Fibroblast of lung (primary cell): ENCODE measurements around the gene RBM17. TPM values are rescaled to one million over a fixed set of nuclear protein-coding genes. Genes with fewer than 3 reads are reported as not detected.
"Not testable (repeated sequence)": the region's sequence is repeated elsewhere in the genome, so short reads cannot be mapped to it uniquely, and the experiment has no call there.

Experiments
- DNase-seq, 2 donors: peaks; one replicate each; pipeline versions ENCODE4 v3.0.0 to v3.0.0-alpha.2; 2010; ENCODE audit warnings: low read depth in 2 of 2
- H2AFZ ChIP-seq: 2 replicates; pipeline ENCODE4 v1.5.1; 2012; ENCODE audit warnings: low read length, control low read depth, inconsistent platforms
- H3K27ac ChIP-seq: 2 replicates; pipeline ENCODE4 v1.5.1; 2011; ENCODE audit warnings: low read length, control low read depth; ENCODE audit not compliant: insufficient read depth
- H3K27me3 ChIP-seq: 2 replicates; pipeline ENCODE4 v1.5.1; 2011; ENCODE audit warnings: mild to moderate bottlenecking, low read length; ENCODE audit not compliant: control insufficient read depth, insufficient read depth
- H3K36me3 ChIP-seq: 2 replicates; pipeline ENCODE4 v1.5.1; 2011; ENCODE audit warnings: low read length; ENCODE audit not compliant: control insufficient read depth, insufficient read depth
- H3K4me1 ChIP-seq: 2 replicates; pipeline ENCODE4 v1.5.1; 2011; ENCODE audit warnings: low read length; ENCODE audit not compliant: control insufficient read depth, insufficient read depth; ENCODE audit errors: extremely low read depth
- H3K4me2 ChIP-seq: 2 replicates; pipeline ENCODE4 v1.5.1; 2011; ENCODE audit warnings: low read length, control low read depth; ENCODE audit not compliant: insufficient read depth; ENCODE audit errors: extremely low read depth
- H3K4me3 ChIP-seq, 4 experiments: fragments of 200-600 bp in 1 of 4; sonication (generic) in 1 of 4; replicated peaks in 1 of 4; 2 replicates each; pipeline ENCODE4 v1.5.1; 2011 to 2016; ENCODE audit warnings: low read length in 4 of 4, low read depth in 3 of 4, mild to moderate bottlenecking in 3 of 4, control low read depth in 2 of 4, inconsistent platforms in 1 of 4, mixed read lengths in 1 of 4; ENCODE audit not compliant: insufficient read depth in 1 of 4; ENCODE audit errors: control extremely low read depth in 1 of 4
- H3K79me2 ChIP-seq: 2 replicates; pipeline ENCODE4 v1.5.1; 2012; ENCODE audit warnings: mild to moderate bottlenecking, low read length, inconsistent platforms; ENCODE audit not compliant: control insufficient read depth, insufficient read depth
- H3K9ac ChIP-seq: 2 replicates; pipeline ENCODE4 v1.5.1; 2011; ENCODE audit warnings: mild to moderate bottlenecking, low read length, control low read depth; ENCODE audit not compliant: insufficient read depth
- H3K9me3 ChIP-seq: 2 replicates; pipeline ENCODE4 v1.5.1; 2012; ENCODE audit warnings: low read depth, low read length; ENCODE audit not compliant: control insufficient read depth, insufficient read depth
- H4K20me1 ChIP-seq: 2 replicates; pipeline ENCODE4 v1.5.1; 2011; ENCODE audit warnings: low read length; ENCODE audit not compliant: control insufficient read depth, insufficient read depth; ENCODE audit errors: extremely low read depth
- CTCF ChIP-seq, 2 donors: IDR thresholded peaks in 1 of 2; conservative IDR thresholded peaks in 1 of 2; 1 replicate in 1 of 2; 2 replicates in 1 of 2; pipeline ENCODE4 v1.5.1; 2011 to 2012; ENCODE audit warnings: low read length in 2 of 2, control low read depth in 1 of 2, inconsistent platforms in 1 of 2, low read depth in 1 of 2, mild to moderate bottlenecking in 1 of 2
- EZH2 ChIP-seq: IDR thresholded peaks from 2 replicates; pipeline ENCODE4 v1.5.1; 2012; ENCODE audit warnings: low read length, control low read depth, mild to moderate bottlenecking; ENCODE audit errors: missing control alignments
- polyA plus RNA-seq, 2 donors: library from polyadenylated mRNA; depleted of rRNA in 1 of 2; stranded (reverse) in 1 of 2; unstranded in 1 of 2; fragments of >200 nt; gene quantifications; 2 replicates each; pipeline ENCODE4 v1.2.1, GENCODE V29; 2011 to 2012; ENCODE audit warnings: missing spikeins in 1 of 2
- total RNA-seq: library from RNA; depleted of rRNA; stranded (reverse); fragments of >200 nt; gene quantifications from 2 replicates; pipeline ENCODE4 v1.2.1, GENCODE V29; 2014

RBM17 gene
- total and polyA plus RNA-seq, 2 donors (not counting 1 experiment from before 2014, with no cell fraction given) = 28.9 to 46.1 TPM

GRCh38 chr10:6102128-6102527 is 13.3 kb downstream of the RBM17 start:
- H3K9ac ChIP-seq = no peak overlapping the region
- no peaks in the 10 kb centered on the region for H3K4me1 ChIP-seq
- peaks cover 27% of the 10 kb centered on the region for H3K79me2 ChIP-seq
- no peak for DNase-seq
- no peaks in the 10 kb centered on the region for H3K9me3 ChIP-seq
- TF ChIP-seq CTCF (conservative IDR thresholded peaks at IDR 0.05 in 1 of 2, IDR thresholded peaks at IDR 0.05 in 1 of 2; ENCODE audit: low read depth in 1 of 2, low read length in 2 of 2) (no peak), EZH2 (no peak)
- no peak overlapping the region for H3K27ac ChIP-seq
- no peak overlapping the region for H3K4me2 ChIP-seq
- H3K4me3 ChIP-seq = no peak overlapping the region
- no peak overlapping the region for H2AFZ ChIP-seq
- H4K20me1 ChIP-seq = no peaks in the 10 kb centered on the region
- peaks cover 9% of the 10 kb centered on the region for H3K36me3 ChIP-seq
- no peaks in the 10 kb centered on the region for H3K27me3 ChIP-seq

GRCh38 chr10:6103591-6103990 is 14.8 kb downstream of the RBM17 start:
- Histone ChIP-seq H3K4me1 (no peaks in the 10 kb centered on the region), H4K20me1 (no peaks in the 10 kb centered on the region), H3K9ac (no peak overlapping the region), H2AFZ (no peak overlapping the region), H3K79me2 (peaks cover 16% of the 10 kb centered on the region), H3K27me3 (no peaks in the 10 kb centered on the region), H3K27ac (no peak overlapping the region), H3K4me3 (no peak overlapping the region), H3K9me3 (no peaks in the 10 kb centered on the region), H3K36me3 (peaks cover 8% of the 10 kb centered on the region), H3K4me2 (no peak overlapping the region)
- DNase-seq = no peak
- TF ChIP-seq CTCF (conservative IDR thresholded peaks at IDR 0.05 in 1 of 2, IDR thresholded peaks at IDR 0.05 in 1 of 2; ENCODE audit: low read depth in 1 of 2, low read length in 2 of 2) (no peak), EZH2 (no peak)

GRCh38 chr10:6107616-6108015 is 18.8 kb downstream of the RBM17 start:
- H3K4me3 ChIP-seq, H3K9me3 ChIP-seq, H2AFZ ChIP-seq, H3K4me1 ChIP-seq, H3K4me2 ChIP-seq, H3K79me2 ChIP-seq, H3K27me3 ChIP-seq, H4K20me1 ChIP-seq, DNase-seq, H3K9ac ChIP-seq, H3K27ac ChIP-seq, H3K36me3 ChIP-seq: not testable (repeated sequence)
